Neutrophil (primary cell): ENCODE results near the gene MSH3.

Experiments
- H3K27ac ChIP-seq: fragments of 200-600 bp; sonication (generic); 2 replicates; pipeline ENCODE4 v1.5.1; 2016; ENCODE audit warnings: mild to moderate bottlenecking, moderate library complexity
- H3K27me3 ChIP-seq: fragments of 200-600 bp; sonication (generic); 2 replicates; pipeline ENCODE4 v1.6.0; 2016; ENCODE audit warnings: mild to moderate bottlenecking
- H3K36me3 ChIP-seq: fragments of 200-600 bp; sonication (generic); 2 replicates; pipeline ENCODE4 v1.5.1; 2017
- H3K4me1 ChIP-seq, 2 experiments: fragments of 200-600 bp in 1 of 2; sonication (generic) in 1 of 2; 1 replicate in 1 of 2; 2 replicates in 1 of 2; pipeline versions ENCODE4 v1.5.1 to v1.6.1; 2013 to 2016; ENCODE audit warnings: low read depth in 1 of 2, low read length in 1 of 2, mild to moderate bottlenecking in 1 of 2, moderate library complexity in 1 of 2; ENCODE audit not compliant: control insufficient read depth in 1 of 2, insufficient read depth in 1 of 2
- H3K4me3 ChIP-seq, 2 experiments: fragments of 200-600 bp in 1 of 2; sonication (generic) in 1 of 2; 1 replicate in 1 of 2; 2 replicates in 1 of 2; pipeline ENCODE4 v1.5.1; 2013 to 2016; ENCODE audit warnings: low read depth in 1 of 2, low read length in 1 of 2, mild to moderate bottlenecking in 1 of 2, moderate library complexity in 1 of 2
- H3K9me3 ChIP-seq: fragments of 200-600 bp; sonication (generic); 2 replicates; pipeline ENCODE4 v1.5.1; 2016
- TF ChIP-seq, protein P1 (sequence below): fragments of 200-600 bp; sonication (generic); IDR thresholded peaks from 2 replicates; pipeline ENCODE4 v1.5.1; 2016; ENCODE audit warnings: antibody characterized with exemption

The MSH3 gene

GRCh38 chr5:80740999-80741398, 86.5 kb downstream of the MSH3 start:
- Histone ChIP-seq H3K4me3 (no peak overlapping the region), H3K27ac (no peak overlapping the region), H3K36me3 (peaks cover 31% of the 10 kb centered on the region), H3K4me1 (no peaks in the 10 kb centered on the region), H3K9me3 (no peaks in the 10 kb centered on the region), H3K27me3 (no peaks in the 10 kb centered on the region)
- TF ChIP-seq, protein P1, sequence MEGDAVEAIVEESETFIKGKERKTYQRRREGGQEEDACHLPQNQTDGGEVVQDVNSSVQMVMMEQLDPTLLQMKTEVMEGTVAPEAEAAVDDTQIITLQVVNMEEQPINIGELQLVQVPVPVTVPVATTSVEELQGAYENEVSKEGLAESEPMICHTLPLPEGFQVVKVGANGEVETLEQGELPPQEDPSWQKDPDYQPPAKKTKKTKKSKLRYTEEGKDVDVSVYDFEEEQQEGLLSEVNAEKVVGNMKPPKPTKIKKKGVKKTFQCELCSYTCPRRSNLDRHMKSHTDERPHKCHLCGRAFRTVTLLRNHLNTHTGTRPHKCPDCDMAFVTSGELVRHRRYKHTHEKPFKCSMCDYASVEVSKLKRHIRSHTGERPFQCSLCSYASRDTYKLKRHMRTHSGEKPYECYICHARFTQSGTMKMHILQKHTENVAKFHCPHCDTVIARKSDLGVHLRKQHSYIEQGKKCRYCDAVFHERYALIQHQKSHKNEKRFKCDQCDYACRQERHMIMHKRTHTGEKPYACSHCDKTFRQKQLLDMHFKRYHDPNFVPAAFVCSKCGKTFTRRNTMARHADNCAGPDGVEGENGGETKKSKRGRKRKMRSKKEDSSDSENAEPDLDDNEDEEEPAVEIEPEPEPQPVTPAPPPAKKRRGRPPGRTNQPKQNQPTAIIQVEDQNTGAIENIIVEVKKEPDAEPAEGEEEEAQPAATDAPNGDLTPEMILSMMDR = no peak

- H3K27ac ChIP-seq = no peak overlapping the region
- H3K36me3 ChIP-seq = peaks cover 48% of the 10 kb centered on the region
- TF ChIP-seq, protein P1 = no peak
- no peaks in the 10 kb centered on the region for H3K9me3 ChIP-seq
- H3K4me3 ChIP-seq = no peak overlapping the region
- H3K27me3 ChIP-seq = no peaks in the 10 kb centered on the region
- H3K4me1 ChIP-seq = no peaks in the 10 kb centered on the region
Observed at GRCh38 chr5:80744149-80744548, 89.7 kb downstream of the MSH3 start.

GRCh38 chr5:80745490-80745889, 91.0 kb downstream of the MSH3 start:
- H3K27me3 ChIP-seq = no peaks in the 10 kb centered on the region
- no peak overlapping the region for H3K27ac ChIP-seq
- no peak overlapping the region for H3K4me3 ChIP-seq
- no peaks in the 10 kb centered on the region for H3K9me3 ChIP-seq
- H3K36me3 ChIP-seq = peaks cover 54% of the 10 kb centered on the region
- no peaks in the 10 kb centered on the region for H3K4me1 ChIP-seq
- TF ChIP-seq, protein P1 = no peak

DNA sequence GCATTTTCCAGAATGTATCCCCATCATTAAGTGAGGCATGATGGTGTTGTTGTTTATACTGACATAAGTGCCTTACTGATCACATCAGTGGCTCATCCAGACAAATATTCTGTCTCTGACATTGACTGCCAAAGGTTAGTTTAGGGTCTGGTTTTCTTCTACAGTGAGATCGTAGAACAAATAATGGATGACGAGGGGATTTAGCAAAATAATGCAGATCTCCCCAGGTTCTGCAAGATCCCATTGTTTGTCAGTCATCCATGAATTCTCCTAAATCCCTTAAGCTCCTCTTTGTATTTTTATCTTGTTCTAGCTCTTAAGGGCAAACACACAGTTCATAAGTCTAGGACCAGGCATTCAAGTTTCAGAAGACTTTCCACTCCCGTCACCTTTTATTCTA, 93.5 kb downstream of the MSH3 start:
- Histone ChIP-seq H3K4me3 (no peak overlapping the region), H3K4me1 (no peaks in the 10 kb centered on the region), H3K27ac (no peak overlapping the region), H3K36me3 (peaks cover 43% of the 10 kb centered on the region), H3K27me3 (no peaks in the 10 kb centered on the region), H3K9me3 (no peaks in the 10 kb centered on the region)
- TF ChIP-seq, protein P1 = no peak

DNA sequence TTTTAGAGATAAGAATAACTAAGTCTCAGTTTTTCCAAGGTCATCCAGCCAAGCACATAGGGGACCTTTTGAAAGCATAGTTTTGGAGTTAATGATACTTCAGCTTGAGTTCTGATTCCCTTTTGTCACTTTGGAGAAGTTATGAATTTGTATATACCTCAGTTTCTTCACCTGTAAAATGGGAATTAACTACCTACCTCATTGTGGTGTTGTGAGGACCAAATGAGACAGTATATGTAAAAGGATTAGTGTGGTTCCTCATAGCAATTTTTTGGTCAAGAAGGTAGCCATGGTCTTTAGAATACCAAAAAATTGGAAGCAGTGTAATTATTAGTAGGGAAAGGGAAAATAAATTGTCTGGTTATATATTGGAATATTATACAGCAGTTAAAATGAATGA, 98.0 kb downstream of the MSH3 start:
- TF ChIP-seq, protein P1 = no peak
- Histone ChIP-seq H3K4me3 (no peak overlapping the region), H3K27me3 (no peaks in the 10 kb centered on the region), H3K27ac (no peak overlapping the region), H3K9me3 (no peaks in the 10 kb centered on the region), H3K36me3 (peaks cover 13% of the 10 kb centered on the region), H3K4me1 (peaks cover 7 to 16% of the 10 kb centered on the region in 2 experiments)

DNA sequence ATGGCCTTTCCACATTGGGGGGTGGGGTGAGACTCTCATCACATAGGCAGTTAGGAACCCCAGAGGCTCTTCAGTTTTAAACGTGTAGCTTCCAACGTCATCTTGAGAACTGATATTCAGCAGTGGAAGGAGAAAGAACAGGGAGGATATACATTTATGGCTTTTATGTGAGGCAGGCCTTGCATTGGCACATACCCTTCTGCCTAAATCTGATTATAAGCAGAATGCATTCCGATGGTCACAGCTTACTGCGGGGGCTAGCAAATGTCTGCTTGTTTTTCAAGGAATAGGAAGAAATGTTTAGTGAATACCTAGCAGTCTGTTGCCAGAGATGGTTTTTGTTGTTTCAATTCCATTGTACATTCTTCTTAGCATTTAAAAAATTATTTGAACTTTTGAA, 99.3 kb downstream of the MSH3 start:
- Histone ChIP-seq H3K36me3 (peaks cover 8% of the 10 kb centered on the region), H3K4me1 (peaks cover 7 to 16% of the 10 kb centered on the region in 2 experiments), H3K4me3 (no peak overlapping the region), H3K27ac (no peak overlapping the region), H3K9me3 (no peaks in the 10 kb centered on the region), H3K27me3 (no peaks in the 10 kb centered on the region)
- TF ChIP-seq, protein P1 = no peak
